Measurements from ENCODE around the gene PARP3. TPM values are rescaled to one million over a fixed set of nuclear protein-coding genes. Genes with fewer than 3 reads are reported as not detected.
"Not testable (repeated sequence)": the region's sequence is repeated elsewhere in the genome, so short reads cannot be mapped to it uniquely, and the experiment has no call there.

PARP3 gene
- total RNA-seq, 1 donor from 2014 or later, result 12.7 TPM

DNA sequence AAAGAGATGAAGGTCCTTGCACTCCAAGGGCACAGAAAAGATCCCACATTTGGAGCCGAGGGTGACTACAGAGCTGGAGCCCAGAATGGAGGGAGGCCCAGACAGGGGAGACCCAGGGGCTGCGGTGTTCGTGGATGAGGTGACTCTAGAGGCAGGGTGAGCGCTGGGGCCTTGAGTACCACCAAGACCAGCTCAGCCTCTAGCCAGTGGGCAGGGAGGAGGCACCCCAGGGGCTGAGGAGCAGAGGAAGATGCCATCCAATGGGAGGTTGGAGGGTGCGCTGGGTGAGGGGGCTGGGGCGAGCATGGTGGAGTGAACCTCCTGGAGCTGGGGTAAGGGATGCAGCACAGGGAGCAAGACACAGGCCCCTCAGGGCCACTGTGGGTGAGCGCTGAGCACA lies 13.7 kb upstream of the PARP3 start:
- Mint-ChIP-seq H3K36me3 (ENCODE audit: low read depth) (peaks cover 21% of the 10 kb centered on the region), H3K4me1 (no peaks in the 10 kb centered on the region), H3K4me3 (no peak overlapping the region), H3K27ac (no peak overlapping the region), H3K27me3 (no peaks in the 10 kb centered on the region), H3K9me3 (no peaks in the 10 kb centered on the region)
- ATAC-seq (ENCODE audit: low read depth) (no peak), DNase-seq (no peak)
- intact Hi-C loops (cut with micrococcal nuclease), result no loop called here
- ChIA-PET CTCF (no interaction called here), POLR2A (no interaction called here)
- TF ChIP-seq, protein P1, sequence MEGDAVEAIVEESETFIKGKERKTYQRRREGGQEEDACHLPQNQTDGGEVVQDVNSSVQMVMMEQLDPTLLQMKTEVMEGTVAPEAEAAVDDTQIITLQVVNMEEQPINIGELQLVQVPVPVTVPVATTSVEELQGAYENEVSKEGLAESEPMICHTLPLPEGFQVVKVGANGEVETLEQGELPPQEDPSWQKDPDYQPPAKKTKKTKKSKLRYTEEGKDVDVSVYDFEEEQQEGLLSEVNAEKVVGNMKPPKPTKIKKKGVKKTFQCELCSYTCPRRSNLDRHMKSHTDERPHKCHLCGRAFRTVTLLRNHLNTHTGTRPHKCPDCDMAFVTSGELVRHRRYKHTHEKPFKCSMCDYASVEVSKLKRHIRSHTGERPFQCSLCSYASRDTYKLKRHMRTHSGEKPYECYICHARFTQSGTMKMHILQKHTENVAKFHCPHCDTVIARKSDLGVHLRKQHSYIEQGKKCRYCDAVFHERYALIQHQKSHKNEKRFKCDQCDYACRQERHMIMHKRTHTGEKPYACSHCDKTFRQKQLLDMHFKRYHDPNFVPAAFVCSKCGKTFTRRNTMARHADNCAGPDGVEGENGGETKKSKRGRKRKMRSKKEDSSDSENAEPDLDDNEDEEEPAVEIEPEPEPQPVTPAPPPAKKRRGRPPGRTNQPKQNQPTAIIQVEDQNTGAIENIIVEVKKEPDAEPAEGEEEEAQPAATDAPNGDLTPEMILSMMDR (IDR thresholded peaks at IDR 0.05), result no peak

DNA sequence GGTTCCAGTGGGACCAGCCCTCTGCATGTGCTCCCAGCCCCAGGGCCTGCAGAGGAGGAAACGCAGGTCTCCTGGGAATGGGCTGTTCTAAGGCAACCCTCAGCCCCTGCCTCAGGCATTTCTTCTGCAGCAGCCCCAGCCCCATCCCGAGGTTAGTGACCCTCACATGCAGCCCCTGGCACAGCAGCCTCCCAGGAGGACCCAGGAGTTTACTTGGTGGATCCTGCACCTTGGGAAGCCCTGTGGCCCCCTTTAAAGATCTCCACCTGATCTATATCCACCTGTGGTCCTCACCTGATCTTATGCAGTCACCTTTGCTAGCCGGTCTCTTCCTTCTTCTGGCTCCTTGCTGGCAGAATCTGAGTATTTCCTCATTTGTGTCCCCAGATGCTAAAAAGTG lies 13.2 kb upstream of the PARP3 start:
- H3K27ac Mint-ChIP-seq; H3K4me1 Mint-ChIP-seq; POLR2A ChIA-PET; H3K27me3 Mint-ChIP-seq; H3K4me3 Mint-ChIP-seq; H3K9me3 Mint-ChIP-seq; DNase-seq; intact Hi-C loops (cut with micrococcal nuclease); CTCF ChIA-PET; ATAC-seq (ENCODE audit: low read depth): not testable (repeated sequence)
- H3K36me3 Mint-ChIP-seq (ENCODE audit: low read depth), result peaks cover 26% of the 10 kb centered on the region

DNA sequence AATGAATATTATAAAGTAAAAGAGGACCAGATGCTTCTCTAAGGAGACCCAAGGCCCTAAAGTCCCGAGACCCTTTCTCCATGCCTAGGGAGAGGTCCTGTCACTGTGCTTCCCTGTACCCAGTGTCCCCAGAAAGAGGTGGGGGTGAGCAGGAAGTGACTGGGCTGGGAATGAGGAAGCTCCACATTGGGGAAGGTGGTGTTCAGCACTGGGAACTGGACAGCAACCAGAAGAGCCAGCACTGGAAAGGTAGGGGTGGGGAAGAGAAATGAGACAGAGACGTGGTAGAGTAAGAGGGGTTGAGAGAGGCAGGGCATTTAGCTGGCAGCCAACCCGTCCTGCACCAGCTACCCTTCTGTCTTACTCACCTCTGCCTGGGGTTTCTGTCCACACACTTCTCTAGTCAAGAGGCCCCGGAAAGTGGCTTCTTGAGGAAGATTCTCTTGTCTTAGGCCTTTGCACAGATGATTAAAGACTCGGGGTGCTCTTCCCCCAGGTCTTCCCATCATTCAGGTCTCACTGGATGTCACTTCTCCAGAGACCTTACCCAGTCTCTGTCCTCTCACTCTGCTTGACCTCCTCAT lies 12.7 kb upstream of the PARP3 start:
- POLR2A ChIA-PET, result no interaction called here
- Mint-ChIP-seq H3K27ac (no peak overlapping the region), H3K4me1 (no peaks in the 10 kb centered on the region), H3K36me3 (ENCODE audit: low read depth) (peaks cover 31% of the 10 kb centered on the region), H3K27me3 (no peaks in the 10 kb centered on the region), H3K4me3 (no peak overlapping the region), H3K9me3 (no peaks in the 10 kb centered on the region)
- ATAC-seq (ENCODE audit: low read depth) (no peak), DNase-seq (no peak)
- CTCF ChIA-PET, result no interaction called here
- TF ChIP-seq, protein P1 (IDR thresholded peaks at IDR 0.05), result no peak
- intact Hi-C loops (cut with micrococcal nuclease), result no loop called here

DNA sequence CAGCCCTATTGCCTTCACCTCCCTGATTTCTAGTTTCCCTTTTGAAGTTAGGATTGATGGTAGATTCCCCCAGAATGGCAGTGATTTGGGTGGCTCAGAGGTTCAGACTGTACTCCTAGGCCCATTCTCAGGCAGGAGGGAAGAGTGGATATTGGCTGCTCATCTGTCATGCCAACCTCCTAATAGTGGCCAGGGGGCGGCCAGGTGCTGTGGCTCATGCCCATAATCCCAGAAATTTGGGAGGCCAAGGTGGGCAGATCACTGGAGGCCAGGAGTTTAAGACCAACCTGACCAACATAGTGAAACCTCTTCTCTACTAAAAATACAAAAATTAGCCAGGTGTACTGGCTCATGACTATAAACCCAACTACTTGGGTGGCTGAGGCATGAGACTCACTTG lies 11.7 kb upstream of the PARP3 start:
- ATAC-seq (ENCODE audit: low read depth) (no peak), DNase-seq (no peak)
- H3K27ac Mint-ChIP-seq, result no peak overlapping the region
- no peaks in the 10 kb centered on the region for H3K9me3 Mint-ChIP-seq
- H3K27me3 Mint-ChIP-seq, result no peaks in the 10 kb centered on the region
- no peak overlapping the region for H3K4me3 Mint-ChIP-seq
- TF ChIP-seq, protein P1 (IDR thresholded peaks at IDR 0.05), result no peak
- POLR2A ChIA-PET, result no interaction called here
- intact Hi-C loops (cut with micrococcal nuclease), result no loop called here
- CTCF ChIA-PET, result no interaction called here
- no peaks in the 10 kb centered on the region for H3K4me1 Mint-ChIP-seq
- peaks cover 41% of the 10 kb centered on the region for H3K36me3 Mint-ChIP-seq (ENCODE audit: low read depth)

DNA sequence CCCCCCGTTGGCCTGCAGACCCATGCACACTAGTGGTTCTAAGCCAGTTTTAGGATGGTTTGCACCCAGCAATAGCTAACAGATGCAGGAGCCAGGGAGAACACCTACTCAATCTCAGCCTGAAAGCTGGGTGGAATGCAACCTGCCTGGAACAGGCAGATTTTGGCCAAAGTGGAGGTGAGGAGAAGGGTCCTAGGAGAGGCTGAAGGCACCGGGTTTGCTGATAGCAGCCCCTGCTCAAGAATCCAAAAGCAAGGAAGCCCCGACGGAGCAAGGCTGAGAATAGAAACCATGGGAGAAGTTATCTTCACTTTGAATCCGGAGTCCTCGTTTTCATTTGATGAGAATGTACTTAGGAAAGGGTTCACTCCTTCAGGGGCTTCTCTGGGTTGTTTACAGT lies 10.4 kb upstream of the PARP3 start:
- intact Hi-C loops (cut with micrococcal nuclease), result no loop called here
- Mint-ChIP-seq H3K36me3 (ENCODE audit: low read depth) (peaks cover 53% of the 10 kb centered on the region), H3K27ac (no peak overlapping the region), H3K9me3 (no peaks in the 10 kb centered on the region), H3K4me3 (no peak overlapping the region), H3K27me3 (no peaks in the 10 kb centered on the region), H3K4me1 (no peaks in the 10 kb centered on the region)
- DNase-seq (no peak), ATAC-seq (ENCODE audit: low read depth) (no peak)
- CTCF ChIA-PET, result no interaction called here
- POLR2A ChIA-PET, result interaction anchor here (0.6 to 0.7 kb wide), 2 partner anchors 48 to 124 kb away, joined by 3 to 5 read pairs; no protein-coding TSS in a partner anchor
- TF ChIP-seq, protein P1 (IDR thresholded peaks at IDR 0.05), result no peak

Data from activated B cell treated with CpG ODN at 0.5 μM for 24 hours (primary cell).